T-helper 1 cell treated with Interleukin-12 subunit alpha and Interleukin-12 subunit beta and Interleukin-4 antibody, amounts not matched to agents 30 μg/mL and 1 μg/mL, for 36 hours (primary cell): ENCODE results near the gene DTNB.

ENCODE experiments used
- H3K27ac Mint-ChIP-seq: one replicate; pipeline ENCODE4 v1.8.0; 2021; ENCODE audit warnings: mild to moderate bottlenecking, mixed read lengths
- H3K27me3 Mint-ChIP-seq: one replicate; pipeline ENCODE4 v1.8.0; 2021; ENCODE audit warnings: low read depth, mixed read lengths
- H3K36me3 Mint-ChIP-seq: one replicate; pipeline ENCODE4 v1.8.0; 2021; ENCODE audit warnings: low read depth, mixed read lengths
- H3K4me1 Mint-ChIP-seq: one replicate; pipeline ENCODE4 v1.8.0; 2021; ENCODE audit warnings: low read depth, mixed read lengths
- H3K4me3 Mint-ChIP-seq: one replicate; pipeline ENCODE4 v1.8.0; 2021; ENCODE audit warnings: mild to moderate bottlenecking, moderate library complexity, mixed read lengths
- H3K9me3 Mint-ChIP-seq: one replicate; pipeline ENCODE4 v1.8.0; 2021; ENCODE audit warnings: mixed read lengths

DTNB gene

GRCh38 chr2:25462021-25462420 is 211.4 kb downstream of the DTNB start:
- H3K4me3 Mint-ChIP-seq: no peak overlapping the region
- peaks cover 4% of the 10 kb centered on the region for H3K36me3 Mint-ChIP-seq
- no peaks in the 10 kb centered on the region for H3K9me3 Mint-ChIP-seq
- no peak overlapping the region for H3K27ac Mint-ChIP-seq
- no peaks in the 10 kb centered on the region for H3K27me3 Mint-ChIP-seq
- peaks cover 4% of the 10 kb centered on the region for H3K4me1 Mint-ChIP-seq

- Mint-ChIP-seq H3K4me1 (peaks cover 4% of the 10 kb centered on the region), H3K9me3 (no peaks in the 10 kb centered on the region), H3K36me3 (peaks cover 4% of the 10 kb centered on the region), H3K4me3 (no peak overlapping the region), H3K27me3 (no peaks in the 10 kb centered on the region), H3K27ac (no peak overlapping the region)
These were observed 213.0 kb downstream of the DTNB start for GRCh38 chr2:25460261-25460905.

- no peaks in the 10 kb centered on the region for H3K27me3 Mint-ChIP-seq
- peaks cover 27% of the 10 kb centered on the region for H3K4me1 Mint-ChIP-seq
- peak overlapping the region; percentile 74 for H3K27ac Mint-ChIP-seq
- H3K4me3 Mint-ChIP-seq: no peak overlapping the region
- peaks cover 21% of the 10 kb centered on the region for H3K36me3 Mint-ChIP-seq
- peaks cover 8% of the 10 kb centered on the region for H3K9me3 Mint-ChIP-seq
These were observed 218.4 kb downstream of the DTNB start for GRCh38 chr2:25454824-25455611.

GRCh38 chr2:25453199-25453905 is 220.0 kb downstream of the DTNB start:
- peaks cover 27% of the 10 kb centered on the region for H3K36me3 Mint-ChIP-seq
- H3K4me3 Mint-ChIP-seq: peak overlapping the region; percentile 54
- peak overlapping the region; percentile 92 for H3K27ac Mint-ChIP-seq
- H3K27me3 Mint-ChIP-seq: no peaks in the 10 kb centered on the region
- H3K4me1 Mint-ChIP-seq: peaks cover 27% of the 10 kb centered on the region
- H3K9me3 Mint-ChIP-seq: peaks cover 8% of the 10 kb centered on the region

- no peak overlapping the region for H3K27ac Mint-ChIP-seq
- H3K36me3 Mint-ChIP-seq: peaks cover 33% of the 10 kb centered on the region
- no peaks in the 10 kb centered on the region for H3K27me3 Mint-ChIP-seq
- peaks cover 8% of the 10 kb centered on the region for H3K9me3 Mint-ChIP-seq
- H3K4me1 Mint-ChIP-seq: peaks cover 24% of the 10 kb centered on the region
- no peak overlapping the region for H3K4me3 Mint-ChIP-seq
These were observed 224.6 kb downstream of the DTNB start for GRCh38 chr2:25448808-25449207.

GRCh38 chr2:25447018-25447417 is 226.4 kb downstream of the DTNB start:
- H3K36me3 Mint-ChIP-seq: peaks cover 26% of the 10 kb centered on the region
- no peak overlapping the region for H3K27ac Mint-ChIP-seq
- H3K4me3 Mint-ChIP-seq: no peak overlapping the region
- no peaks in the 10 kb centered on the region for H3K27me3 Mint-ChIP-seq
- H3K9me3 Mint-ChIP-seq: no peaks in the 10 kb centered on the region
- H3K4me1 Mint-ChIP-seq: peaks cover 8% of the 10 kb centered on the region

GRCh38 chr2:25446122-25446521 is 227.3 kb downstream of the DTNB start:
- Mint-ChIP-seq H3K27ac (no peak overlapping the region), H3K4me1 (peaks cover 2% of the 10 kb centered on the region), H3K27me3 (no peaks in the 10 kb centered on the region), H3K4me3 (no peak overlapping the region), H3K9me3 (no peaks in the 10 kb centered on the region), H3K36me3 (peaks cover 18% of the 10 kb centered on the region)

- Mint-ChIP-seq H3K36me3 (peaks cover 14% of the 10 kb centered on the region), H3K4me1 (peaks cover 2% of the 10 kb centered on the region), H3K27me3 (no peaks in the 10 kb centered on the region), H3K4me3 (no peak overlapping the region), H3K9me3 (no peaks in the 10 kb centered on the region), H3K27ac (no peak overlapping the region)
These were observed 227.9 kb downstream of the DTNB start for GRCh38 chr2:25445464-25445863.

- Mint-ChIP-seq H3K4me1 (no peaks in the 10 kb centered on the region), H3K27ac (no peak overlapping the region), H3K27me3 (no peaks in the 10 kb centered on the region), H3K36me3 (peaks cover 14% of the 10 kb centered on the region), H3K4me3 (no peak overlapping the region), H3K9me3 (no peaks in the 10 kb centered on the region)
These were observed 228.6 kb downstream of the DTNB start for GRCh38 chr2:25444608-25445270.

- Mint-ChIP-seq H3K27me3 (no peaks in the 10 kb centered on the region), H3K27ac (no peak overlapping the region), H3K4me1 (no peaks in the 10 kb centered on the region)
These were observed 229.6 kb downstream of the DTNB start for GRCh38 chr2:25443766-25444165.

GRCh38 chr2:25441353-25441752 is 232.0 kb downstream of the DTNB start:
- Mint-ChIP-seq H3K9me3 (no peaks in the 10 kb centered on the region), H3K4me3 (no peak overlapping the region), H3K27ac (no peak overlapping the region), H3K27me3 (no peaks in the 10 kb centered on the region), H3K4me1 (peaks cover 6% of the 10 kb centered on the region), H3K36me3 (peaks cover 7% of the 10 kb centered on the region)

More at GRCh38 chr2:25443766-25444165, 229.6 kb downstream of the DTNB start:
- H3K36me3 Mint-ChIP-seq: peaks cover 10% of the 10 kb centered on the region
- H3K4me3 Mint-ChIP-seq: no peak overlapping the region
- no peaks in the 10 kb centered on the region for H3K9me3 Mint-ChIP-seq

GRCh38 chr2:25438793-25439192 is 234.6 kb downstream of the DTNB start:
- peaks cover 11% of the 10 kb centered on the region for H3K36me3 Mint-ChIP-seq
- peaks cover 6% of the 10 kb centered on the region for H3K9me3 Mint-ChIP-seq
- H3K27me3 Mint-ChIP-seq: no peaks in the 10 kb centered on the region
- H3K4me3 Mint-ChIP-seq: no peak overlapping the region
- H3K4me1 Mint-ChIP-seq: peaks cover 8% of the 10 kb centered on the region
- no peak overlapping the region for H3K27ac Mint-ChIP-seq

- H3K27ac Mint-ChIP-seq: no peak overlapping the region
- H3K9me3 Mint-ChIP-seq: peaks cover 6% of the 10 kb centered on the region
- H3K36me3 Mint-ChIP-seq: peaks cover 11% of the 10 kb centered on the region
- peaks cover 8% of the 10 kb centered on the region for H3K4me1 Mint-ChIP-seq
- H3K27me3 Mint-ChIP-seq: no peaks in the 10 kb centered on the region
- H3K4me3 Mint-ChIP-seq: no peak overlapping the region
These were observed 235.3 kb downstream of the DTNB start for GRCh38 chr2:25437881-25438662.

- no peaks in the 10 kb centered on the region for H3K27me3 Mint-ChIP-seq
- peaks cover 6% of the 10 kb centered on the region for H3K9me3 Mint-ChIP-seq
- no peak overlapping the region for H3K27ac Mint-ChIP-seq
- H3K4me1 Mint-ChIP-seq: peaks cover 15% of the 10 kb centered on the region
- H3K36me3 Mint-ChIP-seq: peaks cover 11% of the 10 kb centered on the region
- no peak overlapping the region for H3K4me3 Mint-ChIP-seq
These were observed 238.0 kb downstream of the DTNB start for GRCh38 chr2:25435421-25435820.
